Stimulated activated CD8-positive, alpha-beta memory T cell treated with anti-CD3 and anti-CD28 coated beads, Interleukin-7, amount 100 ng/mL, for 24 hours (primary cell): ENCODE results near the gene SPNS3.

Source experiments
- DNase-seq: peaks from one replicate; pipeline ENCODE4 v3.0.0-alpha.2; 2020; ENCODE audit warnings: low read depth

Gene SPNS3

GRCh38 chr17:4510618-4510941, 76.8 kb downstream of the SPNS3 start:
- DNase-seq = no peak

GRCh38 chr17:4511199-4511932, 77.6 kb downstream of the SPNS3 start:
- no peak for DNase-seq

GRCh38 chr17:4512156-4513112, 78.7 kb downstream of the SPNS3 start:
- no peak for DNase-seq

- no peak for DNase-seq
These were observed 79.6 kb downstream of the SPNS3 start for GRCh38 chr17:4513113-4514032.

DNA sequence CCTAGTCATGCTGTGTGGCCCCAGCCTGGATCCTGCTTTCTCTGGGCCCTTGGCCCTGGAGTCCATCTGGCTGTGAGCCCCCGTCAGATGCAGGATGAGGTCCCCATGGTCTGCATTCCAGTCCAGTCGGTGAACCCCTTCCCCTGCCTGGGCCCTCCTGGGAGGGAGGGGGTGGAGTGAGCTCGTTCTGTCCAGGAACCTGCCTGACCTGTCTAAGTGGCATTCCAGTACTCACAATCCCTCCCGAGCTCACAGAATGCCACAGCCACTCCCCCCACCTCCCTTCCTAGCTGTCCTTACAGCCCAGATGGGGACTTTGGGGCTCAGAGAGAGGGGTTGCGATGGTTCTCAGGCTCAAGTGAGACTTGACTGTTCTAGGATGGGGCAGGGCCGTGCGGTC, 80.5 kb downstream of the SPNS3 start:
- no peak for DNase-seq

DNA sequence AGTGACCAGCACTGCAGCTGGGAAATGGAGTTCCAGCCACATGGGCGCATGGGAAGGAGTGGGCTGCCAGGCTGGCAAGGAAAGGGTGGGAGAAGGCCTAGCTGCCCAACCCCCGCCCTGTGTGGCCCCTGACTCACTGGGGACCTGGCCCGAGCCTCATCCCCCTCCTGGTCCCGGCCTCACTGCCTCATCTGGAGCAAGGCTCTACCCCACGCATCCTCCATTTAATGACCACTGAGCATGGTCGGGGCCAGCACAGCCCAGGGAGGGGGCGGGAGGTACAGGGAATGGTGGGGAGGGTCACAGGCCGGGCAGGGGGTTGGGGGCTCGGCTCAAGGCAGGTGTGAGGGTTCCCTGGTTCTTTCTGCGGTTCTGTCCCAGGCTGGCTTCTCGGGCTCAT, 81.0 kb downstream of the SPNS3 start:
- DNase-seq = no peak

DNA sequence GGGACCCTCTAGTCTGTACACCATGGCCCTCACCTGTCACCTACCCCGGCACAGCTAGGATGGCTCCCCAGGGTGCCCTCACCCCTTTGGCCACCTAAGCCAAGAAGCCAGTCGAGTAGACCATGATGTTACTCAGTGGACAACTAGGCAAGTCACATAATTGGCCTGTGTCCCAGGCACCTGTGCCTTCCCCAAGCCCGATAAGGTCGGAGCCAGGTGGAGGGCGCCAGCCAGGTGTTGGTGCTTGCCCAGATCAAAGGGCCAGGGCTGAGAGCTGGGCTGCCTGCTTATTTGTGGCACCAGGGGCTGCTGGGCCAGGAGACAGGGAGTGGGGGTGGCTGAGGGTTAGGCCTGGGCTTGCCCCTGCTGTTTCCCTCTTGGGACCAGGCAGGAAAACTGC, 81.8 kb downstream of the SPNS3 start:
- DNase-seq = no peak

DNA sequence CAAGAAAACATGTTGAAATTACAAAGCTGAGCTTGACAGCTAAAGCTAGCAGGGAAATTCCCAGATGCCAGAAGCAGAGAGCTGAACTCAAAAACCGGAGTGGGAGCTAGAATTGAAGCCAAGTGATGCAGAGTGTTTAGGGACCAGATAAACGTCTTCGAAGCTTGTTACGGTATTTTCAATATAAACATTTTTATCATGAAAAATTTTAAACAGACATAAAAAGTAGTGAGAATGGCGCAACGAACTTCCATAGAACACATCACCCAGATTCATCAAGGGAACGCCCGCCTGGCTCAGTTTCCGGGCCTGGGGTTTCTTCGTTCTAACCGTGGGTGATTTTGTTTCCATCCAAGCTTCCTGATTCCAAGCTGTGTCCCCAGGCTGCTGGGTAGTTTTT, 83.0 kb downstream of the SPNS3 start:
- DNase-seq = no peak

GRCh38 chr17:4518901-4519300, 85.2 kb downstream of the SPNS3 start:
- no peak for DNase-seq

- DNase-seq = no peak
These were observed 85.6 kb downstream of the SPNS3 start for GRCh38 chr17:4519361-4519788.

DNA sequence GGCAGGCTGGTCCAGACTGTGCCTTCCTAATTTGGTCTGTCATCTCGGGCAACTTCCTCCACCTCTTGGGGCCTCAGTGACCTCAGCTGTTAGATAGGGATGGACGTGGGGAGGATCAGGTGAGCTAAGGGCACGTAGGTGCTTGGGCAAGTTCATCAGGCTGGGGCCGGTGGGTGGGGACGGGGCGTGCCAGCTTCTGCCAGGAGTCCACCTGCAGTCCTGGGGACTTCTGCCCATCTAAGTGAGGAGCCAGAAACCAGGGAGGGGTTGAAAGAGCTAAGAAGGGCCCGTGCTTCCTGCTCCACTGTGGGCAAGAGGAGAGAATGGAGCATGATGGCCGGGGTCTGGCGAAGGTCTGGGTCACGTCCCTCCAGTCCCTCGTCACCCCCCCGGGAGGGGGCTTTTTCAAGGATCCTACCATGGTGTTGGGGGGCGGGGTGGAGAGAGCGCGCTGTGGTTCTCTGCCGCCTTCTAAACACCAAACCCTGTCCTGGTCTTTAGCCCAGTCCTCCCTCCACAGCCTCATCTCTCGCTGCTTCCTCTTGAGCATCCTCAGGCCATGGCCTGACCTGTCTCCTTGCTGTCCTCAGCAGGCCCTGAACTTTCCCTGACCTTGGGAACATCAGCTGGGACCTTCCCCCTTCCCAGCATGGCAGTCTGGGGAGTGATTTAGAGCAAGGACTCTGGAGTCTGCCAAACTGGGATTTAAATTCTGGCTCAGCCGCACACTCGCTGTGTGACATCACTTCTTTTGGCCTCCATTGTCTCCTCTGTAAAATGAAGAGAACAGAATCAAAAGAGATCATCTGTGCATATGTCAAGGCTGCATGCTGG, 86.5 kb downstream of the SPNS3 start:
- DNase-seq = no peak

- no peak for DNase-seq
These were observed 87.3 kb downstream of the SPNS3 start for GRCh38 chr17:4520894-4521600.

DNA sequence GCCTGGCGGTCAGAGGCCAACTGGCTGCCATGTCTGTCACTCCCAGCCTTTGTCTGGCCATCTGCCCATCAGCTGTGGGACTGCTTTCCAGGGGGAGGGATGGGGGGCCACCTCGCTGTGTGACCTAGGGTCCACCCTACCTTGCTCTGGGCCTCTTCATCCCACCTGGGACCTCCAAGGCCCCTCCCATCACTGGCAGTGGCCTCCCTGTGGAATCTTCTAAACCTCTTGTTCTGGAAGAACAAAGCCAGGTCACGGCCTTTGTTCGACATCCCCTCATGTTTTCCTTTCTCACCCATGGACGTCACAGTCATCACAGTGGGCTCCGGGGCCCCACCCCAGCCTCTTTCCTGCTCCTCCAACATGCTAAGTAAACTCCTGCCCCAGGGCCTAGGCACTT, 88.9 kb downstream of the SPNS3 start:
- no peak for DNase-seq

GRCh38 chr17:4523946-4524345, 90.2 kb downstream of the SPNS3 start:
- DNase-seq = no peak

DNA sequence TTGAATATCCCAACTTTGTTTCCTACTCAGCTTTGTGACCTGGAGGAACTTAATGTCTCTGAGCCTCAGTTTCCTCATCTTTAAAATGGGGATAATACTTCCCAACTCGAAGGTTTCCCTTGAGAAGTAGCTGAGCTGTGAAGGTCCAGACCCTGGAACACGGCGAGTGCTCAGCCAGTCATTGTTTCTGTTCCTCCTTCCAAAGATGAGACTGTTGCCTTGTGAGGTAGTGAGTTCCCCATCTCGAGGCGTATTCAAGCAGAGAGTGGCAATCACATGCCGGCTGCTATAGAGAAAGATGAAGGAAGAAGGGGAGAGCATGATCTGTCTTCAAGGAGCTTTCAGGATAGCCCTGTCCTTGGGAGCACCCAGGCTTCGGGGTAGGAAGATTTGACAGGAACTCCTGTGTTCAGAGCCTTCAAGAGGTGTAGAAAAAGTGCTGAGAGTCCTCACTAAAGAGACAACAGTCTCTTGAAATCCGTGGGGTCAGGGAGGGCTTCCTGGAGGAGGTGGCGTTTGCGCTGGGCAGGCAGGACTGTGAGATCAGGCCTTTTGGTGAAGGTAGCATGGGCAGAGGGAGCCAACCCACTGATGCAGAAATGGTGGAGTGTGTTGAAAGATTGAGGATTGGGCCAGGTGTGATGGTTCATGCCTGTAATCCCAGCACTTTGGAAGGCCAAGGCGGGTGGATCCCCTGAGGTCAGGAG, 92.1 kb downstream of the SPNS3 start:
- no peak for DNase-seq

DNA sequence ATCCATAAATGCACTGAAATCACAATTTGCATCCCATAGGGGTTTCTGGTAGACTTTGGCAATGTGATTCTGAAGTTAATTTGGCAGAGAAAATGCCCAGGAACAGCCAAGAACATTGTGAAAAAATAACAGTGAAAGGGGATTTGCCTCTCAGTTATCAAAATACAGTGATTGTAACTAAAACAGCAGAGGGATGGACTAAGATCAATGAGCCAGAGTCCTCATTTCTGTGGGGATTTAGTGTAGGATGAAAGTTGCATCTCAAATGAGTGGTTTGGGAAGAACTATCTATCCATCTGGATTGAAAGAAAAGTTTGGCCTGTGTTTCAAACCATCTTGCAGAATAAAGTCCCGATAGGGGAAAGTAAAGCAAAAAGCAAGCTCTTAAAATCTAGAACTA, 93.4 kb downstream of the SPNS3 start:
- DNase-seq = no peak

GRCh38 chr17:4527566-4528125, 93.9 kb downstream of the SPNS3 start:
- DNase-seq = no peak

GRCh38 chr17:4529533-4530152, 95.9 kb downstream of the SPNS3 start:
- DNase-seq = no peak
